CD1c-positive myeloid dendritic cell (primary cell): ENCODE results near the gene STIM2.

Source experiments
- DNase-seq: peaks from one replicate; pipeline ENCODE4 v3.0.0-alpha.2; 2016; ENCODE audit errors: extremely low spot score

STIM2 gene

GRCh38 chr4:27040356-27040755, 179.7 kb downstream of the STIM2 start:
- DNase-seq, result peak; percentile 26

- no peak for DNase-seq
Observed at GRCh38 chr4:27042411-27042810, 181.8 kb downstream of the STIM2 start.

- DNase-seq, result no peak
Observed at GRCh38 chr4:27043200-27043599, 182.6 kb downstream of the STIM2 start.

- DNase-seq, result no peak
Observed at GRCh38 chr4:27046851-27047250, 186.2 kb downstream of the STIM2 start.

- peak; percentile 59 for DNase-seq
Observed at GRCh38 chr4:27048429-27049238, 188.0 kb downstream of the STIM2 start.

GRCh38 chr4:27049239-27049829, 188.7 kb downstream of the STIM2 start:
- DNase-seq, result no peak

- DNase-seq, result no peak
Observed at GRCh38 chr4:27050731-27051130, 190.1 kb downstream of the STIM2 start.

- no peak for DNase-seq
Observed at GRCh38 chr4:27055221-27055760, 194.7 kb downstream of the STIM2 start.

- no peak for DNase-seq
Observed at GRCh38 chr4:27056281-27056680, 195.6 kb downstream of the STIM2 start.

- DNase-seq, result no peak
Observed at GRCh38 chr4:27057053-27057452, 196.4 kb downstream of the STIM2 start.

GRCh38 chr4:27057662-27058061, 197.0 kb downstream of the STIM2 start:
- no peak for DNase-seq

- no peak for DNase-seq
Observed at GRCh38 chr4:27058819-27059406, 198.3 kb downstream of the STIM2 start.

- no peak for DNase-seq
Observed at GRCh38 chr4:27059446-27059845, 198.8 kb downstream of the STIM2 start.

GRCh38 chr4:27062256-27062655, 201.6 kb downstream of the STIM2 start:
- DNase-seq, result no peak

- DNase-seq, result peak; percentile 83
Observed at GRCh38 chr4:27066591-27066990, 205.9 kb downstream of the STIM2 start.

GRCh38 chr4:27068151-27068867, 207.7 kb downstream of the STIM2 start:
- DNase-seq, result peak; percentile 69
